ENCODE data around the gene EZR.

EZR gene

GRCh38 chr6:158819213-158819976, at the start of gene EZR:
TSS of gene EZR (minus strand) at chr6:158819368. CDS start at chr6:158818093, 1,275 bp downstream.
- Histone ChIP-seq H3K4me1 (peaks cover 27% of the 10 kb centered on the region), H3K27me3 (ENCODE audit: low read depth) (no peaks in the 10 kb centered on the region), H3K9me3 (peaks cover 7% of the 10 kb centered on the region; the same call in 1 of the 2 replicates), H3K4me3 (peak within 1 kb of the TSS; percentile 71), H3K36me3 (replicated peaks) (peaks cover 30% of the 10 kb centered on the region)
- in situ Hi-C loops (cut with MboI; ENCODE audit: low sequenced_read_pairs): no loop called here
- peak; percentile 81 to 92 for DNase-seq (ENCODE audit: low spot score in 2 of 2)

- no peaks in the 10 kb centered on the region for H3K27me3 ChIP-seq (ENCODE audit: low read depth)
- no peak for DNase-seq (ENCODE audit: low spot score in 2 of 2)
- no peaks in the 10 kb centered on the region for H3K9me3 ChIP-seq
- in situ Hi-C loops (cut with MboI; ENCODE audit: low sequenced_read_pairs): no loop called here
- H3K4me3 ChIP-seq: no peak overlapping the region
- H3K36me3 ChIP-seq (replicated peaks): no peaks in the 10 kb centered on the region
- H3K4me1 ChIP-seq: peaks cover 16% of the 10 kb centered on the region
Observed at GRCh38 chr6:158868122-158868480, 48.9 kb upstream of the EZR start.

GRCh38 chr6:158867381-158868121, 48.4 kb upstream of the EZR start:
- in situ Hi-C loops (cut with MboI; ENCODE audit: low sequenced_read_pairs): no loop called here
- DNase-seq (ENCODE audit: low spot score in 2 of 2): no peak
- peaks cover 16% of the 10 kb centered on the region for H3K4me1 ChIP-seq

GRCh38 chr6:158865769-158866168, 46.6 kb upstream of the EZR start:
- Histone ChIP-seq H3K9me3 (no peaks in the 10 kb centered on the region), H3K4me1 (peaks cover 16% of the 10 kb centered on the region), H3K36me3 (replicated peaks) (no peaks in the 10 kb centered on the region), H3K27me3 (ENCODE audit: low read depth) (no peaks in the 10 kb centered on the region), H3K4me3 (no peak overlapping the region)
- in situ Hi-C loops (cut with MboI; ENCODE audit: low sequenced_read_pairs): no loop called here
- DNase-seq (ENCODE audit: low spot score in 2 of 2): no peak

More at GRCh38 chr6:158867381-158868121, 48.4 kb upstream of the EZR start:
- H3K4me3 ChIP-seq: no peak overlapping the region
- H3K9me3 ChIP-seq: no peaks in the 10 kb centered on the region
- H3K27me3 ChIP-seq (ENCODE audit: low read depth): no peaks in the 10 kb centered on the region
- no peaks in the 10 kb centered on the region for H3K36me3 ChIP-seq (replicated peaks)

GRCh38 chr6:158863646-158864045, 44.5 kb upstream of the EZR start:
- H3K27me3 ChIP-seq (ENCODE audit: low read depth): no peaks in the 10 kb centered on the region
- H3K9me3 ChIP-seq: no peaks in the 10 kb centered on the region
- peaks cover 8% of the 10 kb centered on the region; the same call in 1 of the 2 replicates for H3K4me1 ChIP-seq
- in situ Hi-C loops (cut with MboI; ENCODE audit: low sequenced_read_pairs): no loop called here
- H3K4me3 ChIP-seq: no peak overlapping the region
- DNase-seq (ENCODE audit: low spot score in 2 of 2): no peak
- no peaks in the 10 kb centered on the region for H3K36me3 ChIP-seq (replicated peaks)

GRCh38 chr6:158861686-158862381, 42.7 kb upstream of the EZR start:
- no peak for DNase-seq (ENCODE audit: low spot score in 2 of 2)

GRCh38 chr6:158860279-158860865, 41.2 kb upstream of the EZR start:
- Histone ChIP-seq H3K9me3 (no peaks in the 10 kb centered on the region), H3K27me3 (ENCODE audit: low read depth) (no peaks in the 10 kb centered on the region), H3K4me1 (0 out of 2 replicates have a peak, but pooled peaks cover 3% of the 10 kb centered on the region), H3K36me3 (replicated peaks) (no peaks in the 10 kb centered on the region), H3K4me3 (no peak overlapping the region)
- no peak for DNase-seq (ENCODE audit: low spot score in 2 of 2)
- in situ Hi-C loops (cut with MboI; ENCODE audit: low sequenced_read_pairs): no loop called here

More at GRCh38 chr6:158861686-158862381, 42.7 kb upstream of the EZR start:
- H3K27me3 ChIP-seq (ENCODE audit: low read depth): no peaks in the 10 kb centered on the region
- in situ Hi-C loops (cut with MboI; ENCODE audit: low sequenced_read_pairs): no loop called here
- no peaks in the 10 kb centered on the region for H3K36me3 ChIP-seq (replicated peaks)
- 0 out of 2 replicates have a peak, but pooled peaks cover 3% of the 10 kb centered on the region for H3K4me1 ChIP-seq
- H3K9me3 ChIP-seq: no peaks in the 10 kb centered on the region
- no peak overlapping the region for H3K4me3 ChIP-seq

- no peaks in the 10 kb centered on the region for H3K27me3 ChIP-seq (ENCODE audit: low read depth)
- H3K9me3 ChIP-seq: no peaks in the 10 kb centered on the region
- DNase-seq (ENCODE audit: low spot score in 2 of 2): no peak
- H3K4me1 ChIP-seq: peaks cover 29% of the 10 kb centered on the region
- no peaks in the 10 kb centered on the region for H3K36me3 ChIP-seq (replicated peaks)
- H3K4me3 ChIP-seq: no peak overlapping the region
- in situ Hi-C loops (cut with MboI; ENCODE audit: low sequenced_read_pairs): no loop called here
Observed at GRCh38 chr6:158856261-158856660, 37.1 kb upstream of the EZR start.

- Histone ChIP-seq H3K36me3 (replicated peaks) (no peaks in the 10 kb centered on the region), H3K4me3 (no peak overlapping the region), H3K4me1 (peaks cover 45% of the 10 kb centered on the region), H3K9me3 (no peaks in the 10 kb centered on the region), H3K27me3 (ENCODE audit: low read depth) (no peaks in the 10 kb centered on the region)
- in situ Hi-C loops (cut with MboI; ENCODE audit: low sequenced_read_pairs): no loop called here
- DNase-seq (ENCODE audit: low spot score in 2 of 2): no peak
Observed at GRCh38 chr6:158854214-158855101, 35.3 kb upstream of the EZR start.

GRCh38 chr6:158853880-158854213, 34.7 kb upstream of the EZR start:
- no peak overlapping the region for H3K4me3 ChIP-seq
- no peak for DNase-seq (ENCODE audit: low spot score in 2 of 2)
- H3K36me3 ChIP-seq (replicated peaks): no peaks in the 10 kb centered on the region

GRCh38 chr6:158853072-158853879, 34.1 kb upstream of the EZR start:
- H3K4me3 ChIP-seq: no peak overlapping the region
- H3K36me3 ChIP-seq (replicated peaks): no peaks in the 10 kb centered on the region
- no peaks in the 10 kb centered on the region for H3K9me3 ChIP-seq
- peak; percentile 95 to 99 for DNase-seq (ENCODE audit: low spot score in 2 of 2)
- in situ Hi-C loops (cut with MboI; ENCODE audit: low sequenced_read_pairs): no loop called here
- H3K4me1 ChIP-seq: peaks cover 45% of the 10 kb centered on the region
- H3K27me3 ChIP-seq (ENCODE audit: low read depth): no peaks in the 10 kb centered on the region

More at GRCh38 chr6:158853880-158854213, 34.7 kb upstream of the EZR start:
- in situ Hi-C loops (cut with MboI; ENCODE audit: low sequenced_read_pairs): no loop called here
- Histone ChIP-seq H3K9me3 (no peaks in the 10 kb centered on the region), H3K4me1 (peaks cover 45% of the 10 kb centered on the region), H3K27me3 (ENCODE audit: low read depth) (no peaks in the 10 kb centered on the region)

- DNase-seq (ENCODE audit: low spot score in 2 of 2): no peak
- Histone ChIP-seq H3K4me1 (peaks cover 45% of the 10 kb centered on the region), H3K4me3 (no peak overlapping the region), H3K9me3 (no peaks in the 10 kb centered on the region), H3K27me3 (ENCODE audit: low read depth) (no peaks in the 10 kb centered on the region), H3K36me3 (replicated peaks) (no peaks in the 10 kb centered on the region)
- in situ Hi-C loops (cut with MboI; ENCODE audit: low sequenced_read_pairs): no loop called here
Observed at GRCh38 chr6:158852312-158853071, 33.3 kb upstream of the EZR start.
